ENCODE data around the gene KRABD2.

Gene KRABD2

GRCh38 chr17:8413328-8413727 lies 36.8 kb upstream of the KRABD2 start:
- Histone ChIP-seq H3K9me3 (ENCODE audit: control insufficient read depth, insufficient read depth, low read depth, low read length) (no peaks in the 10 kb centered on the region), H3K4me3 (ENCODE audit: low read depth in 2 of 2, low read length in 2 of 2) (no peak overlapping the region), H3K36me3 (ENCODE audit: control insufficient read depth, insufficient read depth, low read length) (no peaks in the 10 kb centered on the region), H3K27me3 (ENCODE audit: control insufficient read depth, insufficient read depth, low read length) (0 out of 2 replicates have a peak, but pooled peaks cover 2% of the 10 kb centered on the region), H3K27ac (ENCODE audit: low read length) (no peak overlapping the region), H3K4me1 (ENCODE audit: control insufficient read depth, insufficient read depth, low read length) (no peaks in the 10 kb centered on the region)
- ChIA-PET CTCF (no interaction called here), POLR2A (interaction anchor here (0.6 kb wide), 1 partner anchor 337 kb away, joined by 4 read pairs; no protein-coding TSS in a partner anchor)
- in situ Hi-C loops (cut with HindIII; ENCODE audit: low pct_unique_long_range_greater_than_20kb, low sequenced_read_pairs) (no loop called here), intact Hi-C loops (cut with micrococcal nuclease; ENCODE audit: unreplicated experiment) (loop anchor here (10.0 kb wide), 1 partner anchor 331 kb away; the partner anchor contains the start of gene CCDC42)
- no peak for DNase-seq (ENCODE audit: low read depth, low spot score)
- BruUV-seq (replicated peaks): no TSS peak
- no peak for ATAC-seq
- no peak for TF ChIP-seq TCF7L2 (IDR thresholded peaks at IDR 0.05; ENCODE audit: low read depth, low read length)
- TF ChIP-seq, protein P1, sequence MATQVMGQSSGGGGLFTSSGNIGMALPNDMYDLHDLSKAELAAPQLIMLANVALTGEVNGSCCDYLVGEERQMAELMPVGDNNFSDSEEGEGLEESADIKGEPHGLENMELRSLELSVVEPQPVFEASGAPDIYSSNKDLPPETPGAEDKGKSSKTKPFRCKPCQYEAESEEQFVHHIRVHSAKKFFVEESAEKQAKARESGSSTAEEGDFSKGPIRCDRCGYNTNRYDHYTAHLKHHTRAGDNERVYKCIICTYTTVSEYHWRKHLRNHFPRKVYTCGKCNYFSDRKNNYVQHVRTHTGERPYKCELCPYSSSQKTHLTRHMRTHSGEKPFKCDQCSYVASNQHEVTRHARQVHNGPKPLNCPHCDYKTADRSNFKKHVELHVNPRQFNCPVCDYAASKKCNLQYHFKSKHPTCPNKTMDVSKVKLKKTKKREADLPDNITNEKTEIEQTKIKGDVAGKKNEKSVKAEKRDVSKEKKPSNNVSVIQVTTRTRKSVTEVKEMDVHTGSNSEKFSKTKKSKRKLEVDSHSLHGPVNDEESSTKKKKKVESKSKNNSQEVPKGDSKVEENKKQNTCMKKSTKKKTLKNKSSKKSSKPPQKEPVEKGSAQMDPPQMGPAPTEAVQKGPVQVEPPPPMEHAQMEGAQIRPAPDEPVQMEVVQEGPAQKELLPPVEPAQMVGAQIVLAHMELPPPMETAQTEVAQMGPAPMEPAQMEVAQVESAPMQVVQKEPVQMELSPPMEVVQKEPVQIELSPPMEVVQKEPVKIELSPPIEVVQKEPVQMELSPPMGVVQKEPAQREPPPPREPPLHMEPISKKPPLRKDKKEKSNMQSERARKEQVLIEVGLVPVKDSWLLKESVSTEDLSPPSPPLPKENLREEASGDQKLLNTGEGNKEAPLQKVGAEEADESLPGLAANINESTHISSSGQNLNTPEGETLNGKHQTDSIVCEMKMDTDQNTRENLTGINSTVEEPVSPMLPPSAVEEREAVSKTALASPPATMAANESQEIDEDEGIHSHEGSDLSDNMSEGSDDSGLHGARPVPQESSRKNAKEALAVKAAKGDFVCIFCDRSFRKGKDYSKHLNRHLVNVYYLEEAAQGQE (IDR thresholded peaks at IDR 0.05; ENCODE audit: insufficient read depth in 1 of 2, low read depth in 2 of 2, low read length in 1 of 2): no peak
- TF ChIP-seq, protein P2, sequence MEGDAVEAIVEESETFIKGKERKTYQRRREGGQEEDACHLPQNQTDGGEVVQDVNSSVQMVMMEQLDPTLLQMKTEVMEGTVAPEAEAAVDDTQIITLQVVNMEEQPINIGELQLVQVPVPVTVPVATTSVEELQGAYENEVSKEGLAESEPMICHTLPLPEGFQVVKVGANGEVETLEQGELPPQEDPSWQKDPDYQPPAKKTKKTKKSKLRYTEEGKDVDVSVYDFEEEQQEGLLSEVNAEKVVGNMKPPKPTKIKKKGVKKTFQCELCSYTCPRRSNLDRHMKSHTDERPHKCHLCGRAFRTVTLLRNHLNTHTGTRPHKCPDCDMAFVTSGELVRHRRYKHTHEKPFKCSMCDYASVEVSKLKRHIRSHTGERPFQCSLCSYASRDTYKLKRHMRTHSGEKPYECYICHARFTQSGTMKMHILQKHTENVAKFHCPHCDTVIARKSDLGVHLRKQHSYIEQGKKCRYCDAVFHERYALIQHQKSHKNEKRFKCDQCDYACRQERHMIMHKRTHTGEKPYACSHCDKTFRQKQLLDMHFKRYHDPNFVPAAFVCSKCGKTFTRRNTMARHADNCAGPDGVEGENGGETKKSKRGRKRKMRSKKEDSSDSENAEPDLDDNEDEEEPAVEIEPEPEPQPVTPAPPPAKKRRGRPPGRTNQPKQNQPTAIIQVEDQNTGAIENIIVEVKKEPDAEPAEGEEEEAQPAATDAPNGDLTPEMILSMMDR (IDR thresholded peaks at IDR 0.05): no peak
- no peak for TF ChIP-seq POLR2AphosphoS5 (IDR thresholded peaks at IDR 0.05; ENCODE audit: low read depth, low read length)
- no peak for TF ChIP-seq SIN3A (IDR thresholded peaks at IDR 0.05; ENCODE audit: borderline replicate concordance, insufficient read depth, low read depth, low read length)

DNA sequence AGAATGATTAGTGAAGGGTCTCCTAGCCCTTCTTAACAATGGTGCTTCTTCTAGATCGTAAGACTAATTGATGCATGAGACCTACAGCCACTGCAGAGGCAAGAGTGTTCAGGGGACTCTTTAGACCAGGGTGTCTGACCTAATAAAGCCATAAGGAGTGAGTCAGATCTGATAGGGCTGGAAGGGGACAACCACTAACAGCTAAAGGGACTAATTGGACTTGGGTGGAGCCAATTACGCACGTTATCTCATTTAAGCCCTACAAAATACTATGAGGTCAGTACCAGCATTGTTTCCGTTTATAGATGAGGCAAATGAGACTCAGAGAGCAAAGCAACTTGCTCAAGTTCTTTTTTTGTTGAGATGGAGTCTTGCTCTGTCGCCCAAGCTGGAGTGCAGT lies 35.6 kb upstream of the KRABD2 start:
- POLR2A ChIA-PET: interaction anchor here (0.7 kb wide), 1 partner anchor 592 kb away, joined by 3 read pairs; no protein-coding TSS in a partner anchor
- H3K4me3 ChIP-seq (ENCODE audit: low read depth in 2 of 2, low read length in 2 of 2): no peak overlapping the region
- BruUV-seq (replicated peaks): no TSS peak
- H3K4me1 ChIP-seq (ENCODE audit: control insufficient read depth, insufficient read depth, low read length): no peaks in the 10 kb centered on the region
- H3K36me3 ChIP-seq (ENCODE audit: control insufficient read depth, insufficient read depth, low read length): no peaks in the 10 kb centered on the region
- no peak overlapping the region for H3K27ac ChIP-seq (ENCODE audit: low read length)
- intact Hi-C loops (cut with micrococcal nuclease; ENCODE audit: unreplicated experiment) (loop anchor here (10.0 kb wide), 1 partner anchor 333 kb away; the partner anchor contains the start of gene CCDC42), in situ Hi-C loops (cut with HindIII; ENCODE audit: low pct_unique_long_range_greater_than_20kb, low sequenced_read_pairs) (no loop called here)
- 0 out of 2 replicates have a peak, but pooled peaks cover 2% of the 10 kb centered on the region for H3K27me3 ChIP-seq (ENCODE audit: control insufficient read depth, insufficient read depth, low read length)
- TF ChIP-seq, protein P2 (IDR thresholded peaks at IDR 0.05): no peak
- TF ChIP-seq SIN3A (IDR thresholded peaks at IDR 0.05; ENCODE audit: borderline replicate concordance, insufficient read depth, low read depth, low read length): no peak
- no peak for TF ChIP-seq TCF7L2 (IDR thresholded peaks at IDR 0.05; ENCODE audit: low read depth, low read length)
- TF ChIP-seq, protein P1 (IDR thresholded peaks at IDR 0.05; ENCODE audit: insufficient read depth in 1 of 2, low read depth in 2 of 2, low read length in 1 of 2): no peak
- no peak for TF ChIP-seq POLR2AphosphoS5 (IDR thresholded peaks at IDR 0.05; ENCODE audit: low read depth, low read length)
- H3K9me3 ChIP-seq (ENCODE audit: control insufficient read depth, insufficient read depth, low read depth, low read length): no peaks in the 10 kb centered on the region
- DNase-seq (ENCODE audit: low read depth, low spot score): no peak
- CTCF ChIA-PET: no interaction called here
- no peak for ATAC-seq
